Ascending aorta (tissue), 2 donors: Measurements from ENCODE around the gene ENGASE. TPM values are rescaled to one million over a fixed set of nuclear protein-coding genes. Genes with fewer than 3 reads are reported as not detected.

Experiments used
- DNase-seq, 2 donors: peaks; one replicate each; pipeline ENCODE4 v3.0.0-alpha.2; 2019; ENCODE audit warnings: low spot score in 2 of 2
- H3K27ac ChIP-seq, 2 donors: fragments of 200-600 bp; sonication (generic); one replicate each; pipeline ENCODE4 v1.5.1; 2016 to 2017; ENCODE audit warnings: mild to moderate bottlenecking in 1 of 2
- H3K27me3 ChIP-seq: fragments of 200-600 bp; sonication (generic); one replicate; pipeline ENCODE4 v1.5.1; 2017
- H3K36me3 ChIP-seq, 2 donors: fragments of 200-600 bp; sonication (generic); one replicate each; pipeline ENCODE4 v1.5.1; 2016
- H3K4me1 ChIP-seq, 2 donors: fragments of 200-600 bp; sonication (generic); one replicate each; pipeline ENCODE4 v1.5.1; 2016 to 2017; ENCODE audit warnings: mild to moderate bottlenecking in 1 of 2
- H3K4me3 ChIP-seq, 2 donors: fragments of 200-600 bp; sonication (generic); one replicate each; pipeline ENCODE4 v1.5.1; 2016 to 2017; ENCODE audit warnings: mild to moderate bottlenecking in 1 of 2
- H3K9me3 ChIP-seq, 2 donors: fragments of 200-600 bp; sonication (generic); one replicate each; pipeline ENCODE4 v1.5.1; 2016
- CTCF ChIP-seq, 3 experiments: fragments of 200-600 bp in 2 of 3; fragments of 450-650 bp in 1 of 3; sonication (generic) in 2 of 3; IDR thresholded peaks; one replicate each; pipeline ENCODE4 v1.5.1; 2016 to 2019; ENCODE audit warnings: antibody characterized with exemption in 3 of 3, mild to moderate bottlenecking in 1 of 3, moderate library complexity in 1 of 3
- intact Hi-C: fragments of 100-400 bp; cut with DNase I; formaldehyde crosslinking; loops from one replicate; pipeline ENCODE4 v1.15.1; 2023
- total RNA-seq: library from RNA; depleted of rRNA; stranded (reverse); fragments of >200 nt; gene quantifications from one replicate; pipeline ENCODE4 v1.1.0, GENCODE V29; 2016

The ENGASE gene
- total RNA-seq, 1 donor from 2014 or later: 13.2 TPM

- no peaks in the 10 kb centered on the region for H3K9me3 ChIP-seq
- H3K27me3 ChIP-seq: no peaks in the 10 kb centered on the region
- H3K27ac ChIP-seq: peak overlapping the region; percentile 65 to 66
- peak in 1 of 2 donors; percentile 79 for DNase-seq
- H3K36me3 ChIP-seq: no peaks in the 10 kb centered on the region
- TF ChIP-seq CTCF (IDR thresholded peaks at IDR 0.05): no peak
- intact Hi-C loops: loop anchor here (2.0 kb wide), 1 partner anchor 16 kb away; no protein-coding TSS in a partner anchor
- H3K4me1 ChIP-seq: peaks cover 9 to 34% of the 10 kb centered on the region in 2 donors
- peak overlapping the region in 1 of 2 donors; percentile 14 for H3K4me3 ChIP-seq
Observed at GRCh38 chr17:79036596-79036995, 38.0 kb upstream of the ENGASE start.

- Histone ChIP-seq H3K9me3 (no peaks in the 10 kb centered on the region), H3K27ac (peak overlapping the region; percentile 15 to 57), H3K36me3 (no peaks in the 10 kb centered on the region), H3K4me1 (peaks cover 8 to 34% of the 10 kb centered on the region in 2 donors), H3K27me3 (no peaks in the 10 kb centered on the region), H3K4me3 (no peak overlapping the region)
- no peak for TF ChIP-seq CTCF (IDR thresholded peaks at IDR 0.05)
- intact Hi-C loops: no loop called here
- DNase-seq: peak in 1 of 2 donors; percentile 85
Observed at GRCh38 chr17:79038545-79039135, 36.0 kb upstream of the ENGASE start.

GRCh38 chr17:79039171-79039570 lies 35.5 kb upstream of the ENGASE start:
- H3K36me3 ChIP-seq: peaks cover 0 to 4% of the 10 kb centered on the region in 2 donors
- peak in 1 of 2 donors; percentile 31 for DNase-seq
- H3K4me3 ChIP-seq: no peak overlapping the region
- intact Hi-C loops: no loop called here
- peaks cover 5 to 29% of the 10 kb centered on the region in 2 donors for H3K4me1 ChIP-seq
- TF ChIP-seq CTCF (IDR thresholded peaks at IDR 0.05): no peak
- peak overlapping the region; percentile 15 to 57 for H3K27ac ChIP-seq
- H3K9me3 ChIP-seq: no peaks in the 10 kb centered on the region
- no peaks in the 10 kb centered on the region for H3K27me3 ChIP-seq

GRCh38 chr17:79039886-79040285 lies 34.7 kb upstream of the ENGASE start:
- Histone ChIP-seq H3K27ac (no peak overlapping the region), H3K4me3 (no peak overlapping the region), H3K36me3 (peaks cover 4 to 11% of the 10 kb centered on the region in 2 donors), H3K9me3 (no peaks in the 10 kb centered on the region), H3K27me3 (no peaks in the 10 kb centered on the region), H3K4me1 (peaks cover 5 to 23% of the 10 kb centered on the region in 2 donors)
- no peak for DNase-seq
- no peak for TF ChIP-seq CTCF (IDR thresholded peaks at IDR 0.05)
- intact Hi-C loops: no loop called here

GRCh38 chr17:79041041-79041570 lies 33.5 kb upstream of the ENGASE start:
- DNase-seq: no peak
- Histone ChIP-seq H3K4me1 (peaks cover 6 to 21% of the 10 kb centered on the region in 2 donors), H3K36me3 (peaks cover 4 to 11% of the 10 kb centered on the region in 2 donors), H3K9me3 (no peaks in the 10 kb centered on the region), H3K4me3 (no peak overlapping the region), H3K27ac (no peak overlapping the region), H3K27me3 (no peaks in the 10 kb centered on the region)
- intact Hi-C loops: no loop called here
- no peak for TF ChIP-seq CTCF (IDR thresholded peaks at IDR 0.05)
